ENCODE data around the gene CSK.
A peak's percentile ranks its signal among the peaks of the same experiment; 100 is the strongest.

CSK gene

GRCh38 chr15:74829486-74829885 is 47.6 kb downstream of the CSK start:
- DNase-seq (ENCODE audit: low spot score in 2 of 2) (no peak), ATAC-seq (replicated peaks; ENCODE audit: extremely low read depth, poor library complexity, severe bottlenecking) (no peak)
- Mint-ChIP-seq H3K27me3 (peaks cover 30% of the 10 kb centered on the region), H3K9me3 (no peaks in the 10 kb centered on the region), H3K4me3 (no peak overlapping the region), H3K36me3 (ENCODE audit: insufficient read depth) (no peaks in the 10 kb centered on the region), H3K27ac (ENCODE audit: low read depth) (no peak overlapping the region), H3K4me1 (peaks cover 5% of the 10 kb centered on the region)

- H3K4me3 Mint-ChIP-seq, result no peak overlapping the region
- H3K36me3 Mint-ChIP-seq (ENCODE audit: insufficient read depth), result no peaks in the 10 kb centered on the region
- peaks cover 30% of the 10 kb centered on the region for H3K27me3 Mint-ChIP-seq
- H3K9me3 Mint-ChIP-seq, result no peaks in the 10 kb centered on the region
- no peak for DNase-seq (ENCODE audit: low spot score in 2 of 2)
- H3K27ac Mint-ChIP-seq (ENCODE audit: low read depth), result no peak overlapping the region
- H3K4me1 Mint-ChIP-seq, result peaks cover 6% of the 10 kb centered on the region
- ATAC-seq (replicated peaks; ENCODE audit: extremely low read depth, poor library complexity, severe bottlenecking), result no peak
Measured at GRCh38 chr15:74829991-74830390, 48.1 kb downstream of the CSK start.

- DNase-seq (ENCODE audit: low spot score in 2 of 2) (no peak), ATAC-seq (replicated peaks; ENCODE audit: extremely low read depth, poor library complexity, severe bottlenecking) (no peak)
- Mint-ChIP-seq H3K27me3 (peaks cover 30% of the 10 kb centered on the region), H3K9me3 (no peaks in the 10 kb centered on the region), H3K4me1 (peaks cover 9% of the 10 kb centered on the region), H3K27ac (ENCODE audit: low read depth) (no peak overlapping the region), H3K4me3 (no peak overlapping the region), H3K36me3 (ENCODE audit: insufficient read depth) (peaks cover 2% of the 10 kb centered on the region)
Measured at GRCh38 chr15:74830868-74831267, 49.0 kb downstream of the CSK start.

GRCh38 chr15:74831813-74832495 is 50.1 kb downstream of the CSK start:
- Mint-ChIP-seq H3K4me1 (peaks cover 4% of the 10 kb centered on the region), H3K27ac (ENCODE audit: low read depth) (no peak overlapping the region), H3K4me3 (no peak overlapping the region), H3K9me3 (no peaks in the 10 kb centered on the region), H3K27me3 (peaks cover 21% of the 10 kb centered on the region), H3K36me3 (ENCODE audit: insufficient read depth) (peaks cover 3% of the 10 kb centered on the region)
- DNase-seq (ENCODE audit: low spot score in 2 of 2) (no peak), ATAC-seq (replicated peaks; ENCODE audit: extremely low read depth, poor library complexity, severe bottlenecking) (no peak)

GRCh38 chr15:74832826-74833225 is 50.9 kb downstream of the CSK start:
- H3K4me3 Mint-ChIP-seq, result no peak overlapping the region
- H3K27ac Mint-ChIP-seq (ENCODE audit: low read depth), result no peak overlapping the region
- H3K36me3 Mint-ChIP-seq (ENCODE audit: insufficient read depth), result peaks cover 3% of the 10 kb centered on the region
- DNase-seq (ENCODE audit: low spot score in 2 of 2), result no peak
- H3K4me1 Mint-ChIP-seq, result peaks cover 4% of the 10 kb centered on the region
- H3K9me3 Mint-ChIP-seq, result no peaks in the 10 kb centered on the region
- peaks cover 12% of the 10 kb centered on the region for H3K27me3 Mint-ChIP-seq
- no peak for ATAC-seq (replicated peaks; ENCODE audit: extremely low read depth, poor library complexity, severe bottlenecking)

- no peak for DNase-seq (ENCODE audit: low spot score in 2 of 2)
- ATAC-seq (replicated peaks; ENCODE audit: extremely low read depth, poor library complexity, severe bottlenecking), result no peak
- Mint-ChIP-seq H3K27me3 (peaks cover 5% of the 10 kb centered on the region), H3K9me3 (no peaks in the 10 kb centered on the region), H3K36me3 (ENCODE audit: insufficient read depth) (peaks cover 3% of the 10 kb centered on the region), H3K27ac (ENCODE audit: low read depth) (no peak overlapping the region), H3K4me3 (no peak overlapping the region), H3K4me1 (peaks cover 4% of the 10 kb centered on the region)
Measured at GRCh38 chr15:74833376-74834107, 51.7 kb downstream of the CSK start.

- ATAC-seq (replicated peaks; ENCODE audit: extremely low read depth, poor library complexity, severe bottlenecking), result peak; percentile 28
- DNase-seq (ENCODE audit: low spot score in 2 of 2), result peak in 1 of 2 donors; percentile 33
- Mint-ChIP-seq H3K27ac (ENCODE audit: low read depth) (no peak overlapping the region), H3K4me1 (peaks cover 4% of the 10 kb centered on the region), H3K4me3 (no peak overlapping the region), H3K36me3 (ENCODE audit: insufficient read depth) (peaks cover 3% of the 10 kb centered on the region), H3K9me3 (no peaks in the 10 kb centered on the region), H3K27me3 (no peaks in the 10 kb centered on the region)
Measured at GRCh38 chr15:74835312-74835823, 53.5 kb downstream of the CSK start.

- no peaks in the 10 kb centered on the region for H3K9me3 Mint-ChIP-seq
- ATAC-seq (replicated peaks; ENCODE audit: extremely low read depth, poor library complexity, severe bottlenecking) (no peak), DNase-seq (ENCODE audit: low spot score in 2 of 2) (no peak)
- peaks cover 3% of the 10 kb centered on the region for H3K36me3 Mint-ChIP-seq (ENCODE audit: insufficient read depth)
- H3K27ac Mint-ChIP-seq (ENCODE audit: low read depth), result no peak overlapping the region
- no peak overlapping the region for H3K4me3 Mint-ChIP-seq
- H3K27me3 Mint-ChIP-seq, result no peaks in the 10 kb centered on the region
- H3K4me1 Mint-ChIP-seq, result peaks cover 17% of the 10 kb centered on the region
Measured at GRCh38 chr15:74836846-74837245, 55.0 kb downstream of the CSK start.

- H3K27me3 Mint-ChIP-seq, result no peaks in the 10 kb centered on the region
- H3K36me3 Mint-ChIP-seq (ENCODE audit: insufficient read depth), result peaks cover 5% of the 10 kb centered on the region
- peak overlapping the region; percentile 67 for H3K27ac Mint-ChIP-seq (ENCODE audit: low read depth)
- DNase-seq (ENCODE audit: low spot score in 2 of 2) (no peak), ATAC-seq (replicated peaks; ENCODE audit: extremely low read depth, poor library complexity, severe bottlenecking) (no peak)
- no peak overlapping the region for H3K4me3 Mint-ChIP-seq
- H3K4me1 Mint-ChIP-seq, result peaks cover 23% of the 10 kb centered on the region
- H3K9me3 Mint-ChIP-seq, result no peaks in the 10 kb centered on the region
Measured at GRCh38 chr15:74837482-74838136, 55.7 kb downstream of the CSK start.

- Mint-ChIP-seq H3K4me1 (peaks cover 28% of the 10 kb centered on the region), H3K4me3 (no peak overlapping the region), H3K9me3 (no peaks in the 10 kb centered on the region), H3K27me3 (no peaks in the 10 kb centered on the region), H3K36me3 (ENCODE audit: insufficient read depth) (peaks cover 7% of the 10 kb centered on the region), H3K27ac (ENCODE audit: low read depth) (no peak overlapping the region)
- ATAC-seq (replicated peaks; ENCODE audit: extremely low read depth, poor library complexity, severe bottlenecking) (no peak), DNase-seq (ENCODE audit: low spot score in 2 of 2) (no peak)
Measured at GRCh38 chr15:74838137-74838516, 56.2 kb downstream of the CSK start.

GRCh38 chr15:74838746-74839525 is 57.1 kb downstream of the CSK start:
- Mint-ChIP-seq H3K4me1 (peaks cover 34% of the 10 kb centered on the region), H3K4me3 (no peak overlapping the region), H3K9me3 (no peaks in the 10 kb centered on the region), H3K27ac (ENCODE audit: low read depth) (no peak overlapping the region), H3K27me3 (no peaks in the 10 kb centered on the region), H3K36me3 (ENCODE audit: insufficient read depth) (peaks cover 7% of the 10 kb centered on the region)
- DNase-seq (ENCODE audit: low spot score in 2 of 2), result no peak
- no peak for ATAC-seq (replicated peaks; ENCODE audit: extremely low read depth, poor library complexity, severe bottlenecking)

All from central memory CD8-positive, alpha-beta T cell (primary cell).